B cell (primary cell): ENCODE measurements around the gene CLEC11A. TPM values are rescaled to one million over a fixed set of nuclear protein-coding genes. Genes with fewer than 3 reads are reported as not detected.

Experiments
- ATAC-seq: fragments of 200-7000 bp; cut with Tn5 transposase; one replicate; pipeline ENCODE4 v1.10.0; 2021; ENCODE audit warnings: low read depth, mild to moderate bottlenecking, moderate number of reproducible peaks, moderate library complexity
- CTCF ChIA-PET: fragments of 350-600 bp; sonication (Branson Sonifier 250); formaldehyde crosslinking; loops from one replicate; lab custom pipeline; 2021; ENCODE audit warnings: antibody characterized with exemption, inconsistent platforms; lab: Charles Lee
- POLR2A ChIA-PET: fragments of 350-600 bp; sonication (Branson Sonifier 250); formaldehyde crosslinking; loops from one replicate; lab custom pipeline; 2021; ENCODE audit warnings: antibody characterized with exemption; lab: Charles Lee
- DNase-seq: peaks from one replicate; pipeline ENCODE4 v3.0.0; 2013
- H2AFZ ChIP-seq: 2 replicates; pipeline ENCODE4 v1.6.1; 2012; ENCODE audit warnings: mild to moderate bottlenecking, low read depth, low read length; ENCODE audit not compliant: insufficient read depth, poor library complexity, severe bottlenecking
- H3K27ac ChIP-seq, 2 donors: 1 replicate in 1 of 2; 2 replicates in 1 of 2; pipeline ENCODE4 v1.5.1; 2012 to 2013; ENCODE audit warnings: low read length in 2 of 2, mild to moderate bottlenecking in 2 of 2, moderate library complexity in 1 of 2
- H3K27me3 ChIP-seq, 4 experiments: fragments of 200-600 bp in 1 of 4; sonication (generic) in 1 of 4; replicated peaks in 1 of 4; 1 replicate in 2 of 4; 2 replicates in 2 of 4; pipeline versions ENCODE4 v1.6.1 to v1.7.0; 2013 to 2016; ENCODE audit warnings: low read length in 3 of 4, mild to moderate bottlenecking in 2 of 4, mixed read lengths in 1 of 4, moderate library complexity in 1 of 4; ENCODE audit not compliant: insufficient read depth in 4 of 4, control insufficient read depth in 3 of 4; ENCODE audit errors: control extremely low read depth in 1 of 4
- H3K36me3 ChIP-seq, 2 experiments: replicated peaks in 1 of 2; 1 replicate in 1 of 2; 2 replicates in 1 of 2; pipeline versions ENCODE4 v1.6.1 to v1.7.1; 2013; ENCODE audit warnings: low read length in 1 of 2; ENCODE audit not compliant: insufficient read depth in 2 of 2, control insufficient read depth in 1 of 2; ENCODE audit errors: control extremely low read depth in 1 of 2, extremely low read depth in 1 of 2
- H3K4me1 ChIP-seq, 2 donors: fragments of 200-600 bp in 1 of 2; sonication (generic) in 1 of 2; 1 replicate in 1 of 2; 2 replicates in 1 of 2; pipeline versions ENCODE4 v1.5.1 to v1.6.1; 2013 to 2017; ENCODE audit warnings: low read length in 2 of 2; ENCODE audit not compliant: control insufficient read depth in 2 of 2, insufficient read depth in 2 of 2
- H3K4me2 ChIP-seq: replicated peaks from 2 replicates; pipeline ENCODE3; 2012; ENCODE audit warnings: mild to moderate bottlenecking, low read depth, low read length; ENCODE audit not compliant: poor library complexity, severe bottlenecking
- H3K4me3 ChIP-seq, 5 experiments: fragments of 200-600 bp in 1 of 5; sonication (generic) in 1 of 5; 1 replicate in 3 of 5; 2 replicates in 2 of 5; pipeline versions ENCODE4 v1.5.1 to v1.7.0; 2011 to 2016; ENCODE audit warnings: low read length in 4 of 5, mild to moderate bottlenecking in 4 of 5, low read depth in 2 of 5, control low read depth in 1 of 5, moderate library complexity in 1 of 5; ENCODE audit not compliant: insufficient read depth in 1 of 5; ENCODE audit errors: control extremely low read depth in 1 of 5, extremely low read depth in 1 of 5
- H3K79me2 ChIP-seq: fragments of 200-600 bp; sonication (generic); one replicate; pipeline ENCODE4 v1.6.0; 2016; ENCODE audit warnings: low read length; ENCODE audit not compliant: control insufficient read depth, insufficient read depth
- H3K9ac ChIP-seq: fragments of 200-600 bp; sonication (generic); 2 replicates; pipeline ENCODE4 v1.6.1; 2017; ENCODE audit warnings: mild to moderate bottlenecking, low read length, moderate library complexity
- H3K9me3 ChIP-seq, 3 donors: one replicate each; pipeline versions ENCODE4 v1.6.1 to v1.7.1; 2013; ENCODE audit warnings: low read length in 2 of 3; ENCODE audit not compliant: control insufficient read depth in 2 of 3, insufficient read depth in 1 of 3; ENCODE audit errors: control extremely low read depth in 1 of 3
- H4K20me1 ChIP-seq: 2 replicates; pipeline ENCODE4 v1.6.0; 2012; ENCODE audit warnings: mild to moderate bottlenecking, low read length; ENCODE audit not compliant: insufficient read depth, control insufficient read depth, poor library complexity, severe bottlenecking
- H3K27ac Mint-ChIP-seq: one replicate; pipeline ENCODE4 v1.8.0; 2021; ENCODE audit warnings: mixed read lengths
- H3K27me3 Mint-ChIP-seq: one replicate; pipeline ENCODE4 v1.8.0; 2021; ENCODE audit warnings: mixed read lengths
- H3K4me1 Mint-ChIP-seq: one replicate; pipeline ENCODE4 v1.8.0; 2021; ENCODE audit warnings: mixed read lengths
- H3K4me3 Mint-ChIP-seq: one replicate; pipeline ENCODE4 v1.8.0; 2021; ENCODE audit warnings: mixed read lengths
- H3K9me3 Mint-ChIP-seq: one replicate; pipeline ENCODE4 v1.8.0; 2022; ENCODE audit warnings: mixed read lengths; ENCODE audit not compliant: insufficient read depth
- EZH2 ChIP-seq: IDR thresholded peaks from 2 replicates; pipeline ENCODE4 v1.6.1; 2012; ENCODE audit warnings: borderline replicate concordance, low read depth, mild to moderate bottlenecking, moderate library complexity, low read length; ENCODE audit not compliant: insufficient read depth, poor library complexity, severe bottlenecking
- WGBS: methylation state at CpG from one replicate; pipeline ENCODE4 v1.1.5; 2013; ENCODE audit warnings: missing lambda C conversion rate; ENCODE audit not compliant: insufficient coverage; 5-methylcytosine and 5-hydroxymethylcytosine counted together
- intact Hi-C: fragments of 100-400 bp; cut with micrococcal nuclease; formaldehyde crosslinking; loops from one replicate; pipeline ENCODE4 v1.10.0; 2022
- polyA plus RNA-seq: library from polyadenylated mRNA; depleted of rRNA; stranded (reverse); fragments of >200 nt; gene quantifications from 2 replicates; pipeline ENCODE4 v1.2.3, GENCODE V29; 2012
- total RNA-seq, 2 donors: library from RNA; stranded (reverse); fragments of 120-200 nt in 1 of 2; gene quantifications; 1 replicate in 1 of 2; 2 replicates in 1 of 2; pipeline versions ENCODE4 v1.2.3 to v1.2.4, GENCODE V29; 2013 to 2022
- TF ChIP-seq, protein P1 (sequence below): fragments of 200-600 bp; IDR thresholded peaks from one replicate; pipeline ENCODE4 v1.8.0; 2022; ENCODE audit warnings: antibody characterized with exemption, mild to moderate bottlenecking

The CLEC11A gene
- total and polyA plus RNA-seq, 2 donors (not counting 1 experiment from before 2014, with no cell fraction given) = 0.52 to 1.6 TPM

DNA sequence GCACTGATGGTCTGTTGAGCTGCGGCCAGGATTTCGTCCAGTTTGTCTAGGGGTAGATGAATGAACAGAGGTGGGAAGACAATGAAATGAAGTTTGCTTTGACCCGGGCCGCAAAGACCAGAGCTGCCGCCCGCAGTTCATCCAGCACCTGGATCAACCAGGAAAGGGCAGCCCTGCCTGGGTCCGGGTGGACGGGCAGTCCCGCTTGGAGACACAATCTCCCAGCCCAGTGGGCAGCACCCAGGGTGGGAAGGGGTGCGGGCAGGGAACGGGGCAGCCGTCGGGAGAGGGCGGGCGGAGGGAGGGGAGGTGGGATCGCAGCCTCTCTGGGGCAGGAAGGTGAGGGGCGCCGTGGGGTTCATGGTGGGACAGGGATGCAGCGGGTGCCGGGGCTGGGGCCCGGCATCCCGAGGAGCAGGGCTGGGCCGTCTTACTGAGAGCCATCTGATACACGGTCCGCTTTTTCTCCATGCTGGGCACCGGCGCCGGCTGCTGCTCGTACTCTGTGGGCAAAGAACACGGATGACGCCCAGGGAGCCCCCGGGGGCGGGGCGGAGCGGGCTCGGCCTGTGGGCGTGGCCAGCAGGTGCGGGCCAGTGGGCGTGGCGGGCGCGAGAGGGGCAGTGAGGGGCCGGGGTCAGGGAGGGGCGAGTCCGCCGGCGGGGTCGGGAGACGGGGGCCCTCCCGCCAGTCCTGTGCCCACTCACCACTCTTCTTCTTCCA, 36.7 kb upstream of the CLEC11A start:
- H3K9me3 Mint-ChIP-seq = no peaks in the 10 kb centered on the region
- Histone ChIP-seq H3K9me3 (no peaks in the 10 kb centered on the region), H4K20me1 (no peaks in the 10 kb centered on the region), H3K27ac (no peak overlapping the region), H3K9ac (no peak overlapping the region), H2AFZ (no peak overlapping the region), H3K27me3 (peaks cover 0 to 49% (median 11%) of the 10 kb centered on the region in 4 experiments), H3K79me2 (no peaks in the 10 kb centered on the region), H3K36me3 (no peaks in the 10 kb centered on the region), H3K4me2 (no peak overlapping the region), H3K4me3 (no peak overlapping the region), H3K4me1 (peaks cover 0 to 3% of the 10 kb centered on the region in 2 donors)
- H3K4me1 Mint-ChIP-seq = peaks cover 2% of the 10 kb centered on the region
- ChIA-PET POLR2A (no interaction called here), CTCF (no interaction called here)
- no peak overlapping the region for H3K4me3 Mint-ChIP-seq
- intact Hi-C loops = no loop called here
- no peak for TF ChIP-seq EZH2
- TF ChIP-seq, protein P1, sequence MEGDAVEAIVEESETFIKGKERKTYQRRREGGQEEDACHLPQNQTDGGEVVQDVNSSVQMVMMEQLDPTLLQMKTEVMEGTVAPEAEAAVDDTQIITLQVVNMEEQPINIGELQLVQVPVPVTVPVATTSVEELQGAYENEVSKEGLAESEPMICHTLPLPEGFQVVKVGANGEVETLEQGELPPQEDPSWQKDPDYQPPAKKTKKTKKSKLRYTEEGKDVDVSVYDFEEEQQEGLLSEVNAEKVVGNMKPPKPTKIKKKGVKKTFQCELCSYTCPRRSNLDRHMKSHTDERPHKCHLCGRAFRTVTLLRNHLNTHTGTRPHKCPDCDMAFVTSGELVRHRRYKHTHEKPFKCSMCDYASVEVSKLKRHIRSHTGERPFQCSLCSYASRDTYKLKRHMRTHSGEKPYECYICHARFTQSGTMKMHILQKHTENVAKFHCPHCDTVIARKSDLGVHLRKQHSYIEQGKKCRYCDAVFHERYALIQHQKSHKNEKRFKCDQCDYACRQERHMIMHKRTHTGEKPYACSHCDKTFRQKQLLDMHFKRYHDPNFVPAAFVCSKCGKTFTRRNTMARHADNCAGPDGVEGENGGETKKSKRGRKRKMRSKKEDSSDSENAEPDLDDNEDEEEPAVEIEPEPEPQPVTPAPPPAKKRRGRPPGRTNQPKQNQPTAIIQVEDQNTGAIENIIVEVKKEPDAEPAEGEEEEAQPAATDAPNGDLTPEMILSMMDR = no peak
- peaks cover 40% of the 10 kb centered on the region for H3K27me3 Mint-ChIP-seq
- ATAC-seq (no peak), DNase-seq (no peak)
- H3K27ac Mint-ChIP-seq = no peak overlapping the region
- 26% methylated on average over 43 of the region's 50 CpGs for WGBS

DNA sequence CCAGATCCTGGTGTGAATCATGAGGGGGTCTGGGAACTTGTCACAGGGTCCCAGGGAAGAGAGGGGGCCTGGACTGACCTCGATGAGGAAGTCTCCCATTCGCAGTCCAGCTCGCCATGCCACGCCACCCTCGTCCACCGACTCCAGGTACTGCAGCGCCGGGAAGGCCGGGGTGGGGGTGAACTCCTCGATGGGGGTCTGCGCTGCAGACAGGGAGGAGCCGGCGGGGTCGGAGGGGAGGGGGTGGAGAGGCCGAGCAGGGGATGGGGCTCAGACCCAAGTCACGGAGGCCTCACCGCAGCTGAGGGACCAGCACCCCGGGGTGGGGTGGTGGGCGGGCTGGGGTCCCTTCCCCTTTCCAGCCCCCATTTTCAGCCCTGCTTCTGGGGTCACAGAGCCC, 34.4 kb upstream of the CLEC11A start:
- Histone ChIP-seq H3K27ac (no peak overlapping the region), H3K36me3 (no peaks in the 10 kb centered on the region), H3K9ac (no peak overlapping the region), H3K79me2 (no peaks in the 10 kb centered on the region), H2AFZ (no peak overlapping the region), H3K4me1 (peaks cover 0 to 11% of the 10 kb centered on the region in 2 donors), H3K4me2 (no peak overlapping the region), H3K9me3 (peaks cover 0 to 7% (median 0%) of the 10 kb centered on the region in 3 donors), H3K27me3 (peaks cover 0 to 69% (median 21%) of the 10 kb centered on the region in 4 experiments), H3K4me3 (no peak overlapping the region), H4K20me1 (no peaks in the 10 kb centered on the region)
- H3K27me3 Mint-ChIP-seq = peaks cover 53% of the 10 kb centered on the region
- intact Hi-C loops = no loop called here
- ATAC-seq (no peak), DNase-seq (no peak)
- no peak overlapping the region for H3K27ac Mint-ChIP-seq
- H3K4me1 Mint-ChIP-seq = peaks cover 2% of the 10 kb centered on the region
- POLR2A ChIA-PET = no interaction called here
- no peaks in the 10 kb centered on the region for H3K9me3 Mint-ChIP-seq
- no peak for TF ChIP-seq EZH2
- TF ChIP-seq, protein P1 = no peak
- WGBS = 74% methylated on average over 17 of the region's 19 CpGs
- CTCF ChIA-PET = no interaction called here
- no peak overlapping the region for H3K4me3 Mint-ChIP-seq
